ENCODE data around the gene RCN2. TPM values are rescaled to one million over a fixed set of nuclear protein-coding genes. Genes with fewer than 3 reads are reported as not detected.
"Not testable (repeated sequence)": the region's sequence is repeated elsewhere in the genome, so short reads cannot be mapped to it uniquely, and the experiment has no call there.

The RCN2 gene
- total RNA-seq, 1 donor from 2014 or later, result 82.2 TPM

DNA sequence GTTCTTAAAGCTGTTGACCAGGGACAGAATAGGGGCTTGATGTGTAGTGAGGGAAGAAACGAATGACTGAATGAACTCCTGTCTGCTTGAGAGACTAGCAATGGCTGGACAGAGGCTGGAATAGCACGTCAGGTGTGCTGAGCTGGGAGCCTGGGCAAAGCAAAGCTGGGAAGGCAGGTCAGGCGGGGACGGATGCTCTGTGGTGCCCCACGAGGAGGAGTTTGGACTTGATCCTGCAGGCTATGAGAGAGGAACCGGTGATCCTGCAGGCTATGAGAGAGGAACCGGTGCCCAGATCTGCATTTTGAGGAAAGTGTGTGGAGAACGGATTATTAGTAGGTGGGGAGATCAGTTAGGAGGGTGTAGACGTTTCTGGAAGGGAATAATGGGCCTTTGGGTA, 32.0 kb downstream of the RCN2 start:
- DNase-seq (ENCODE audit: low read depth), result no peak
- H3K4me3 ChIP-seq (ENCODE audit: low read depth, low read length), result no peak overlapping the region
- TF ChIP-seq, protein P1, sequence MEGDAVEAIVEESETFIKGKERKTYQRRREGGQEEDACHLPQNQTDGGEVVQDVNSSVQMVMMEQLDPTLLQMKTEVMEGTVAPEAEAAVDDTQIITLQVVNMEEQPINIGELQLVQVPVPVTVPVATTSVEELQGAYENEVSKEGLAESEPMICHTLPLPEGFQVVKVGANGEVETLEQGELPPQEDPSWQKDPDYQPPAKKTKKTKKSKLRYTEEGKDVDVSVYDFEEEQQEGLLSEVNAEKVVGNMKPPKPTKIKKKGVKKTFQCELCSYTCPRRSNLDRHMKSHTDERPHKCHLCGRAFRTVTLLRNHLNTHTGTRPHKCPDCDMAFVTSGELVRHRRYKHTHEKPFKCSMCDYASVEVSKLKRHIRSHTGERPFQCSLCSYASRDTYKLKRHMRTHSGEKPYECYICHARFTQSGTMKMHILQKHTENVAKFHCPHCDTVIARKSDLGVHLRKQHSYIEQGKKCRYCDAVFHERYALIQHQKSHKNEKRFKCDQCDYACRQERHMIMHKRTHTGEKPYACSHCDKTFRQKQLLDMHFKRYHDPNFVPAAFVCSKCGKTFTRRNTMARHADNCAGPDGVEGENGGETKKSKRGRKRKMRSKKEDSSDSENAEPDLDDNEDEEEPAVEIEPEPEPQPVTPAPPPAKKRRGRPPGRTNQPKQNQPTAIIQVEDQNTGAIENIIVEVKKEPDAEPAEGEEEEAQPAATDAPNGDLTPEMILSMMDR (conservative IDR thresholded peaks at IDR 0.05; ENCODE audit: low read depth, low read length), result peak; percentile 23

DNA sequence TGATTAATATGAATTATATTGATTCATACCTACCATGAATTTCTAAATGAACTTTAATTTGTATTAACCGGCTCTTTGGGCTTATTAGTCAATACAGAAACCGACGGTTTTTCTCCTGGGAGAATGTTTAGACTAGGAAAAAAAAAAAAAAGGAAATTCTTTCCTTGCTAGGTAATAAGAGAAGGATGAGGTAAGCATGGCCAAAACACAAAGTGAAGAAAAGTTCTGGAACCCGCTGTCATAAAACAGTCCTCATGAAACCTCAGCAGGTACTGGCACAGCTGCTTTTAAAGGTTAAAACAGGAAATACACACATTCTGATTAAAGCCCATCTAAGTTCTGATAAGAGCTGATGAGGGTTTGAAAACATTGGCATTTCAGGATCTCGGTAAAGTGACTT, 32.6 kb downstream of the RCN2 start:
- TF ChIP-seq, protein P1 (conservative IDR thresholded peaks at IDR 0.05; ENCODE audit: low read depth, low read length), result no peak
- H3K4me3 ChIP-seq (ENCODE audit: low read depth, low read length), result no peak overlapping the region
- DNase-seq (ENCODE audit: low read depth), result no peak

DNA sequence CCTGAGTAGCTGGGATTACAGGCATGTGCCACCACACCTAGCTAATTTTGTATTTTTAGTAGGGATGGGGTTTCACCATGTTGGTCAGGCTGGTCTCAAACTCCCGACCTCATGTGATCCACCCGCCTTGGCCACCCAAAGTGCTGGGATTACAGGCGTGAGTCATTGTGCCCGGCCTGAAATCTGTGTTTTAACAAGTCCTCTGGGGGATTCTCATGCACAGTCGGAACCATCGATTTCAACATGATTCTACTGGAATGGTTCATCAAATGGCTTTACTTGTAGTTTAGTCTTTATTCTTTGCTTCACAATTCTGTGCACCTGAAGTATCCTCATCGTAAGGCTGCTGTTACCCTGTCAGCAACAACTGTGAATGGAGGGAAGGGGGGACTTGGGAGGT, 34.5 kb downstream of the RCN2 start:
- not testable (repeated sequence) for DNase-seq (ENCODE audit: low read depth); H3K4me3 ChIP-seq (ENCODE audit: low read depth, low read length)

DNA sequence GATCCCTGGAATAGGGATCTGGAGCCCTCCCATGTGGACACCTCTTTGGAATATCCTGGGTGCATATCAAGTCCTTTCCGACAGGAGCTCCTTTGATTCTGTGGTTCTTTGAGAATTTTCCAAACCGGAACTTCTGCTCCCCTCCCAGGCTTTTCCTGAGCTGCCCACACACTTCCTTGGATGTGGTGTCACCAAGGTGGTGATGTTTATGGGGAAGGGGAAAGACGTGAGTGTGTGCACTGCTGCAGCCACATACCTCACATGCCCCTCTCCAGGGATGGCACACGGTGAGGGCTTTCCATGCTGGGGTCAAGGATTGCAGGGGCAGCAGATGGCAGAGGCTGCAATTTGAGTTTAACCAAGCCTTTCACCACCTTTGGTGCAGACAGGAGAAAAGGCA, 35.5 kb downstream of the RCN2 start:
- no peak for DNase-seq (ENCODE audit: low read depth)
- TF ChIP-seq, protein P1 (conservative IDR thresholded peaks at IDR 0.05; ENCODE audit: low read depth, low read length), result no peak
- H3K4me3 ChIP-seq (ENCODE audit: low read depth, low read length), result no peak overlapping the region

DNA sequence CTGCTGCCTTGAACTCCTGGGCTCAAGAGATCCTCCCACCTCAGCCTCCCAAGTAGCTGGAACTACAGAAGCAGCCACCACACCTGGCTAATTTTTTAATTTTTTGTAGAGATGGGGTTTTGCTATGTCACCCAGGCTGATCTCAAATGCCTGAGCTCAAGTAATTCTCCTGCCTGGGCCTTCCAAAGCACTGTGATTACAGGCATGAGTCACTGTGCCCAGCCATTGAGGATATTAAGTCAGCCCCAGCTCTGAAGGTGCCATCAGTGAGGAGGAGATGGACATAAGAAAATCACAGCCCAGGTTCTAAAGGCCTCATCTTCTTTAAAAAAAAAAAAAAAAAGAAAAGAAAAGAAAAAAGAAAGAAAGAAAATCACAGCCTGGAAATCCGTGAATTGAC, 36.8 kb downstream of the RCN2 start:
- H3K4me3 ChIP-seq (ENCODE audit: low read depth, low read length), result no peak overlapping the region
- DNase-seq (ENCODE audit: low read depth), result no peak
- TF ChIP-seq, protein P1 (conservative IDR thresholded peaks at IDR 0.05; ENCODE audit: low read depth, low read length), result no peak

DNA sequence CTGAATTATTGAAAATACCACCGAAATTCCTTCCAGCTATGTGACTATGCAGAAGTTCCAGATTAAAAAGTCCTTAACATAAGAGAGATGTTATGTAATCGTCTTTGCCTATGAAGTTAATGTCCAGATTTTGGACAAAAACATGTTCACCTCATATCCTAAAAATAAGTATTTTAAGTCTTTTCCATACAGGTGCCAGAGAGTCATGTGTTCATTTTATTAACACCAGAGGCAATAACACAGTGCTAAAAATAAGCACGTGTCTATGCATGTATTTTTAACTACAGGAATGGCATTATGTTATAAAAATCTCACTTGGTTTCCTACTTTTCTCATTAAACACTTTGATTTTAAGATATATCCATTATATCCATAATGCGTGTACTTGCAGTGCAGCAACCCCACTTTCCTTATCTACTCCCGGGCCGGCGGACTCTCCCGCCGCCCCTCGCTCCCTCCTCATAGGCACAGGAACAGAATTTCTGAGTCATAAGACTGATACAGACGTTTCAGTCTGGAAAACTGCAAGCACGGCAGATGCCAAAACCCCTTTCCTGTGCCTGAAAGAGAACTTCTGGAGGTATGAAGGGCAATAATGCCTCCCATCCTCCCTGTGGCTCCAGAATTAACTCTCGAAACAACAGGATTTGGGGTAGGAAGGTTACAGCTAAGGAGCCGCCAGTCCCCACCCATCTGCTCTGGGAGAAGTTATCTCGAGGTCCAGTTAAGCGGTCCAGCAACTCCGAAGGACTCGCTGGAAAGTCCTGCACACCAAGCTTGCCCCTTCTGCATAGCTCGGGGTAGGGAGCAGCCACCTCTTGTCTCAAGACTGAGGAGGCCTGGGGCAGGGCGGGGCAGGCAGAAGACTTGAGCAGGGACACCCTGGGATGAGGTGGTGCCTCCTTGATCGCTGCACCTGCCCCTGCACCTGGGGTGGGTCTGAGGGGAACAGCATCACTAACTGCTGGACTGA, 41.1 kb downstream of the RCN2 start:
- no peak overlapping the region for H3K4me3 ChIP-seq (ENCODE audit: low read depth, low read length)
- no peak for DNase-seq (ENCODE audit: low read depth)
- TF ChIP-seq, protein P1 (conservative IDR thresholded peaks at IDR 0.05; ENCODE audit: low read depth, low read length), result no peak

DNA sequence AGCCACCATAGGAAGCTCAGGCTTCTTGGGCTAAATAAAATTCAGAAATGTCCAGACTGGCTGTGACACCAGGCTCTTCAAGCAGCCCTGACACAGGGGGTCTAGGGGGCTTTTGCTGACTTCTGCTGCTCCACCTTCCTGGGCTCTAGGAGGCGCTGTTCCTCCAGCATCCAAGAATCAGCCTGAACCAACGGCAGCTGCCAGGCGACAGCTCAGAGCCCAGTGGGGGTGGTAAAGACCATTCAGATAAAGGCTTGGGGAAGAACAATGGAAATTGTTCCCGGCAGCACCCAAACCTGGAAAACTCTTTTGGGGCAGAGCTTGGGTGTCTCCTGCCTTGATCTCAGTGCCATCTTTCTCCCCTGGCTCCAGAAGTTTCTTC, 41.8 kb downstream of the RCN2 start:
- DNase-seq (ENCODE audit: low read depth), result no peak
- no peak overlapping the region for H3K4me3 ChIP-seq (ENCODE audit: low read depth, low read length)
- TF ChIP-seq, protein P1 (conservative IDR thresholded peaks at IDR 0.05; ENCODE audit: low read depth, low read length), result peak; percentile 58

Measured in epithelial cell of proximal tubule (primary cell).